Esophagus (tissue), 2 donors: ENCODE results near the gene PPP2R2B. TPM values are rescaled to one million over a fixed set of nuclear protein-coding genes. Genes with fewer than 3 reads are reported as not detected.
A peak's percentile ranks its signal among the peaks of the same experiment; 100 is the strongest.

Experiments
- H3K27ac ChIP-seq, 2 donors: one replicate each; pipeline ENCODE4 v1.5.1; 2013; ENCODE audit warnings: low read depth in 2 of 2, mild to moderate bottlenecking in 2 of 2, inconsistent platforms in 1 of 2, low read length in 1 of 2, moderate library complexity in 1 of 2
- H3K27me3 ChIP-seq, 2 donors: one replicate each; pipeline ENCODE4 v1.6.1; 2013; ENCODE audit warnings: low read length in 2 of 2, control low read depth in 1 of 2, mild to moderate bottlenecking in 1 of 2; ENCODE audit not compliant: insufficient read depth in 2 of 2, control insufficient read depth in 1 of 2
- H3K36me3 ChIP-seq, 2 donors: one replicate each; pipeline ENCODE4 v1.6.1; 2013; ENCODE audit warnings: low read length in 1 of 2; ENCODE audit not compliant: control insufficient read depth in 2 of 2, insufficient read depth in 2 of 2
- H3K4me1 ChIP-seq, 2 donors: one replicate each; pipeline ENCODE4 v1.6.1; 2013; ENCODE audit warnings: low read length in 1 of 2; ENCODE audit not compliant: control insufficient read depth in 2 of 2, insufficient read depth in 2 of 2
- H3K4me3 ChIP-seq, 2 donors: one replicate each; pipeline ENCODE4 v1.5.1; 2013; ENCODE audit warnings: low read length in 2 of 2, mild to moderate bottlenecking in 2 of 2, low read depth in 1 of 2, moderate library complexity in 1 of 2
- H3K9me3 ChIP-seq, 2 donors: one replicate each; pipeline ENCODE4 v1.6.1; 2013; ENCODE audit warnings: mild to moderate bottlenecking in 2 of 2, low read depth in 1 of 2, low read length in 1 of 2, moderate library complexity in 1 of 2; ENCODE audit not compliant: control insufficient read depth in 2 of 2, insufficient read depth in 1 of 2
- WGBS, 2 donors: extraction: QIAGEN DNeasy Blood & Tissue Kit; methylation state at CpG; one replicate each; pipeline ENCODE4 v1.1.7; 2013; 5-methylcytosine and 5-hydroxymethylcytosine counted together
- polyA plus RNA-seq, 2 donors: library from polyadenylated mRNA; stranded (reverse); fragments of 200-250 nt; gene quantifications; one replicate each; pipeline ENCODE4 v1.2.3, GENCODE V29; 2013
- donor health status: healthy with polysubstance abuse.
- donor health status: Bipolar disorder and iron deficiency.

The PPP2R2B gene
- polyA plus RNA-seq, 2 donors: 0.78 to 0.92 TPM

DNA sequence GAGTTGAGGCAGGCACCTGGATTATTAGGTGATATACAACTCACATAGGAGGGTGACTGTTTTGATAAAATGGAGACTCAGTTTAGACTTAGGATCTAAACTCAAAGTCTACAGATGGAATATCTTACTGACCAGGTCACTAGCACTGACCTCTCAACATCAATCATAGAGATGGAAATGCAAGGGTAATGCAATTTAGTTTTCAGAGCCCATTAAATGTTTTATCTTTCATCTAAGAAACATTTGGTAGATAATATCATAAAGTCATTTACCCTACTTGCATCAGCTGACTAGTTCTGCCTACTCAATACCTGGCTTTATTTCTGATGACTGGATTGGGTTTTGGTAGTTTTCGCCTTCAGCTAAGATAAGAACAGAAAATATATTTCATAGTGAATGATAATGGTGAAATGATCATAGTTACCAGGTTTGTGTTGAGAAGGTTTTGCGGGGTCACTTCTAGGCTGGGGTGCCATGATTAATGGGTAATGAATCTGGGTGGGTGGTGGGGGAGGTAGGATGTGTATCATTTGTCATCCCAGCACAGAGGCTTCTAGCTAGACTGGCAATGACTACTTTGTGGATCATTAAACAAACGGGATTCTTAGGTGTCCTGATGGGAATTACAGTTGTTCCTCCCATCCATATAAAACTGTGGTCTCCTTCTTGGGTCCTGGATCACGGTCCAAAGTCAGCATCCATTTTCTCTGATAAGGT is 173.4 kb downstream of the PPP2R2B start:
- Histone ChIP-seq H3K36me3 (no peaks in the 10 kb centered on the region), H3K9me3 (no peaks in the 10 kb centered on the region), H3K27me3 (no peaks in the 10 kb centered on the region), H3K4me1 (peaks cover 1% of the 10 kb centered on the region in 2 donors), H3K4me3 (no peak overlapping the region), H3K27ac (no peak overlapping the region)
- WGBS, 2 donors: 79 to 80% methylated on average over 4 of the region's 4 CpGs

DNA sequence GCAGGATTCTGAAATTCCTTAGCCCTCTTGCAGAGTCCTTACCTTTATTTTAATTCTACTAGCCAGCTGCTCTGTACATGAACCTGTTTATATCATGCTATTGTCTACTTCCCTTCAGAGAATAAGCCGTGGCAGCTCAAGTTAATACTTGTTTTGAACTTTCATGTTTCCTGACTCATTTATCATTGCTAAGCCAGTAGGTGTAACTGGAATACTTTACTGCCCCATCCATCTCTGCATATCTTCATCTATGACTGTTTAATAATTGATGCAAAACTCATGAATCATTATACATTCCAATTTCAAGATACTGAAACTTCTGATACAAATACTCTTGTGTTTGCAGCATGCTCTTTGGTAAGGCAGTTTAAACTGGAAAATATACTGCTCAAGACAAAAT is 174.7 kb downstream of the PPP2R2B start:
- no peaks in the 10 kb centered on the region for H3K27me3 ChIP-seq
- 3% methylated on average over 1 of the region's 1 CpG for WGBS, 2 donors
- H3K4me3 ChIP-seq: no peak overlapping the region
- H3K36me3 ChIP-seq: no peaks in the 10 kb centered on the region
- H3K27ac ChIP-seq: no peak overlapping the region
- no peaks in the 10 kb centered on the region for H3K9me3 ChIP-seq
- H3K4me1 ChIP-seq: no peaks in the 10 kb centered on the region

DNA sequence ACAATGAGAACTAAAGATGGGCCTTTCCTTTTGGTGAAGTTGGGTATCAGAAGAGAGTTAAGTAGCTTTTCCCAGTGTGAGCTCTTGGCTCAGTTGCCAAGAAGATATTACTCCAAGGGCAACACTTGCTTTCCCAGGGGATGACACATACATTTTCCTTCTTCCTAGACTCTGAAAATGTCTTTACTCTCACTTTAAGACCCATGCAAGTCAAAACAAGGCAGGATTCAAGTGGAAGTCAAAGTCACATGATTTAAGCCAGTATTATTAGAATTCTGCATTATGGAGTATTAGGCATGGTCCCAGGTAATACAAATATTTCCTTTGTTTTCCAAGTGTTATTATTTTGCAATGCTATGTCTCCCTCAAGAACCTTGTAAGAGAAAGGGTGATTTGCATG is 175.1 kb downstream of the PPP2R2B start:
- H3K9me3 ChIP-seq: no peaks in the 10 kb centered on the region
- H3K4me3 ChIP-seq: no peak overlapping the region
- peak overlapping the region; percentile 69 to 84 for H3K27ac ChIP-seq
- H3K36me3 ChIP-seq: no peaks in the 10 kb centered on the region
- H3K27me3 ChIP-seq: no peaks in the 10 kb centered on the region
- no peaks in the 10 kb centered on the region for H3K4me1 ChIP-seq

DNA sequence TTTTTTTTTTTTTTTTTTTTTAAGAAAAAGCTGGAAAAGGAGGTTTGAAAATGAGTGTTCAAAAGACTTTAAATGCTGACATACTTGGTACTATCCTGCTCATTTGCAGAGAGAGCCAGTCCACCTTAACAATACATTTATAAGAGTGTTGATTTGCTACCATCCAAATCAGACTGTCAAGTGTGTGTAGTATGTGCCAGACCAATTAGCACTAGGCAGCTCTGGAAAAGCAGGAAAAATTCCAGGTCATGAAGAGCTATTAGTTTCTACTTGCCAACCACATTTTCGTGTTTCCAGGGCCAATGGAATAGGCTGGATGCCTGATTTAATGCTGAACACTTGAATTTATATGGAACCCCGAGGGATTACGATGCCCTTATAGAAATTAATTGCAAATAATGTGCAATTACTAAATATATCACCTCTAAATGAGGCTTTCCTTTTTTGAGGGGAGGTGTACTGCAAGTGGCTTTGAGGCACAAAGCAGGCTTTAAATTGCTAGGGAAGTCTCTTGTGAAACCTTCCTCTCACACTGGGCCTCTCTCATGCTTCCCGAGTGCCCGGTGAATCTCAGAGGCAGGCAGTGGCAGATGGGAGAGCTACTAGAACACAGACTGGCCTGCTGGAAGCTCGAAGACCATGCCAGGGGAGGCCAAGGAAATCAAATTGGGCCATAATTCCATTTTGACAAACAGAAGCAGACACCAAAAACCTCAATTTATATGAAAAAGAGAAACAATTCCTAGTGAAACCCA is 178.7 kb downstream of the PPP2R2B start:
- 54 to 55% methylated on average over 6 of the region's 6 CpGs for WGBS, 2 donors
- no peak overlapping the region for H3K27ac ChIP-seq
- no peak overlapping the region for H3K4me3 ChIP-seq
- no peaks in the 10 kb centered on the region for H3K27me3 ChIP-seq
- no peaks in the 10 kb centered on the region for H3K4me1 ChIP-seq
- no peaks in the 10 kb centered on the region for H3K9me3 ChIP-seq
- no peaks in the 10 kb centered on the region for H3K36me3 ChIP-seq

DNA sequence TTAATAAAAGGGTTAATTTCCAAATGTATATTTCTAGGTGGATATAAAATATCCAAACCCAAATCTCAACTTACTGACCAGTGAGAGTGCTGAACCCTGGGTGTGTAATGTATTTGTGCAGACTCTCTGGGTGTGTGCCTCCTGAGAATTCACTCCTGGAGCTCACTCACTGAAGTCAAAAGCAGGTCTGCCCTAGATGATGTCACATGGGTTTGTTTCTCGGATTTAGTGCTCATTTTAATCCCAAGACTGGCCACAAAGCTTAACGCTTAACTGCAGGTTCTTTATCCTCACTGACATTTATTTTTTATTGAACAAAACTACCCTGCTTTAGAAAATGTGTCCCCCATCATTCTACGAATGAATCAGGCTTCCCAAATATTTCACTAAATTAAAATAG is 179.4 kb downstream of the PPP2R2B start:
- no peaks in the 10 kb centered on the region for H3K36me3 ChIP-seq
- no peaks in the 10 kb centered on the region for H3K9me3 ChIP-seq
- no peak overlapping the region for H3K4me3 ChIP-seq
- no peaks in the 10 kb centered on the region for H3K4me1 ChIP-seq
- H3K27ac ChIP-seq: no peak overlapping the region
- H3K27me3 ChIP-seq: no peaks in the 10 kb centered on the region
- 54 to 55% methylated on average over 3 of the region's 3 CpGs for WGBS, 2 donors

DNA sequence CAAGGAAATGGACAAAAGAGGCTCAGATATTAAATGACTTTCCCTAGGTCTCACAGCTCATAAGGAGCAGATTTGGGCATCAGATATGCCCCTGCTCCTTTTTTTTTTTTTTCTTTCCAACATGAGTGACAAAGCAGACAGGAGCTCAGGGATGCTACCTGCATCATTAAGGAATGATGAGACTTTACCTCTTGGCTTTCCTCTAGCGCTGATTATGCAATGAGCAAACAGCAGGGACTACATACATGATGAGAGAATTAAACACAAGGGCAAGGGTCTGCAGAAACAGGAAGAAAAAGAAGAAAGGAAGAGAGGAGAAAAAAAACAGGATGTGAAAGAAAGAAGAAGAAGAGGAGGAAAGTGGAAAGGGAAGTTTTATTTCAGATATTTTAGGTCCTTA is 179.9 kb downstream of the PPP2R2B start:
- no peak overlapping the region for H3K27ac ChIP-seq
- no peaks in the 10 kb centered on the region for H3K27me3 ChIP-seq
- no peaks in the 10 kb centered on the region for H3K4me1 ChIP-seq
- H3K9me3 ChIP-seq: no peaks in the 10 kb centered on the region
- H3K4me3 ChIP-seq: no peak overlapping the region
- H3K36me3 ChIP-seq: no peaks in the 10 kb centered on the region
- WGBS, 2 donors: 88 to 94% methylated on average over 1 of the region's 1 CpG

DNA sequence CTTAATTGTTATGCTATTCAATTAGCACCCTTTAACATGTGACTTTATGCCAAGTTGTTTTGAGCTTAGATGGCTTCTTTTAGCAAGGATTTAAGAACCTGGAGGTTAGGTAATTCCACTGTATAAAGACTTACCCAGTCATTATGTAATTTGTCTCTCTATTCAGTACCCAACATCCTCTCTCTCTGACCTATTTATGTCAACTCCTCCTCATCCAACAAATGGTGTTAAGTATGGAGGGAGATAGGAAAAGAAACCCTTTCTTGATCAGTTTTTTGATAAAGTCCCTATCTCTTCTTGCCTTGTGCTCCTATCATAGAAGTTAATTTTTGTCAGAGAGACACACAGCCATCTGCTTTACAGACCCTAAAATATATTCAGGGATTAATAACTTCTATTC is 181.3 kb downstream of the PPP2R2B start:
- no peak overlapping the region for H3K27ac ChIP-seq
- no peaks in the 10 kb centered on the region for H3K27me3 ChIP-seq
- H3K4me1 ChIP-seq: no peaks in the 10 kb centered on the region
- no peak overlapping the region for H3K4me3 ChIP-seq
- no peaks in the 10 kb centered on the region for H3K9me3 ChIP-seq
- no peaks in the 10 kb centered on the region for H3K36me3 ChIP-seq

DNA sequence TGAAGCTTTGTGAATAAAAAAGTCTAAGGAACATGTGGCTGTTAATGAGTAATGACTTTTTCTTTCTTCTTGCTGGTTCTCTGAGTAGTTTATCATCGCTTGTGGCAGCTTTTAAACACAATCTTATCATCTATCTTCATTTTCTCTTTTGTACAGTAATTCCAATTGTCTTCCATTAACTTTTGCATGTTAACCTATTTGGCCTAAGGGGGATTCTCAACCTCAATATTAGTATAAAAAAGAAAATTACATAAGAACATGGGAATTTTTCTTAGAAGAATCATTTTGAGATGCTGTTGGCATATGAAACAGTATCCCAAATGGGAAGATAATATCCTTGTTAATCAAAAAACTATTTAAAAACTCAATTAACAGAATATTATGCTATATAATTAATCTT is 182.9 kb downstream of the PPP2R2B start:
- H3K4me1 ChIP-seq: no peaks in the 10 kb centered on the region
- no peak overlapping the region for H3K4me3 ChIP-seq
- no peaks in the 10 kb centered on the region for H3K27me3 ChIP-seq
- 64 to 88% methylated on average over 1 of the region's 1 CpG for WGBS, 2 donors
- peaks cover 0 to 3% of the 10 kb centered on the region in 2 donors for H3K9me3 ChIP-seq
- H3K36me3 ChIP-seq: no peaks in the 10 kb centered on the region
- no peak overlapping the region for H3K27ac ChIP-seq

DNA sequence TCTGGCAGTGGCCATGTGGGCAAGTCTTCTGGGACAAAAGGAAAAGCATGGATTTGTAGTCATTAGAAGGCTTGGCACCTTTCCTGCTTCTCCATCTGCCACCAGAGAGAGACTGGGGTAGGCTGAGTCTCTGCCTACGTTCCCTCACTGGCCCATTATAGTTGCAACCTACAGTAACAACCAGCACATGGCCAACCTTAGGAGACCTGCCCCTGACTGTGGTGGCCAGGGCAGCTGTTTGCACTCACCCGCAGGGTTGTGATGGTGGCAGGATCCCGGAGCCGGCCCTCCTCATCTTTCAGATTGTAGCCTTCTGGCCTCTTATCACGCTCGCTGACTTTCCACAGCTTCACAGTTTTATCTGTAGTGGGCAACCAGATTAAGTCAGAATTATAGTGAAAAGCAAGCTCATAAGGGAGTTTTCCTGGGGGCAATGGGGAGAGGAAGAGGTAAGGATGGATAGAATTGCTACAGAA is 187.6 kb downstream of the PPP2R2B start:
- peaks cover 0 to 3% of the 10 kb centered on the region in 2 donors for H3K9me3 ChIP-seq
- H3K27ac ChIP-seq: no peak overlapping the region
- H3K36me3 ChIP-seq: no peaks in the 10 kb centered on the region
- H3K4me3 ChIP-seq: no peak overlapping the region
- no peaks in the 10 kb centered on the region for H3K27me3 ChIP-seq
- H3K4me1 ChIP-seq: no peaks in the 10 kb centered on the region
- WGBS, 2 donors: 82 to 87% methylated on average over 6 of the region's 6 CpGs

DNA sequence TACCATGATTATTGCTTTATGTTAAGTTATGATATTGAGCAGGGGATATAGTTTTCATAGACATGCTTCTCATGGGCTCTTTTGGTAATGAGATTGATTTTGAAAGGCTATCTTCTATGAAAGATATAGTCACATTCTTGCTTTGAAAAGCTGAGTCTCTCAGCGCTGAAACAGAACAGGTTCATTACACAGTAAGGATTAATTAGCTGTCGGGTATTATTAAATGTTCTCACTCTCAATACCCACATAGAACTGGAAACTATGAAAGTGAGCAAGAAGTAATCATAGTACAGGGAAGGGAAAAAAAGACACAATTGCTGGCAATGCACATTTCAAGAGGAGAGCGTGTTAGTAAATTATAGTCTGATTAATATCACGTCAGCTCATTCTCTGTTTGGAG is 190.9 kb downstream of the PPP2R2B start:
- Histone ChIP-seq H3K4me3 (no peak overlapping the region), H3K27me3 (no peaks in the 10 kb centered on the region), H3K36me3 (no peaks in the 10 kb centered on the region), H3K4me1 (no peaks in the 10 kb centered on the region), H3K27ac (no peak overlapping the region), H3K9me3 (peaks cover 0 to 3% of the 10 kb centered on the region in 2 donors)
- 67 to 71% methylated on average over 4 of the region's 4 CpGs for WGBS, 2 donors
